Endothelial cell of umbilical vein (primary cell): Measurements from ENCODE around the gene TSSK1B. TPM values are rescaled to one million over a fixed set of nuclear protein-coding genes. Genes with fewer than 3 reads are reported as not detected.

ENCODE experiments used
- BruUV-seq: library from RNA; stranded (reverse); fragments of 400-500 nt; replicated peaks from 2 replicates; lab custom pipeline; 2021; lab: Mats Ljungman, UMichigan
- CTCF ChIA-PET: fragments of 300-600, 350-600 bp; sonication (Branson Sonifier 250); formaldehyde crosslinking; loops from one replicate; lab custom pipeline; 2021; ENCODE audit warnings: antibody characterized with exemption, inconsistent platforms; lab: Charles Lee
- POLR2A ChIA-PET: fragments of 300-600, 350-600 bp; sonication (Branson Sonifier 250); formaldehyde crosslinking; loops from one replicate; lab custom pipeline; 2021; ENCODE audit warnings: antibody characterized with exemption, inconsistent platforms; lab: Charles Lee
- DNase-seq: peaks from one replicate; pipeline ENCODE4 v3.0.0-alpha.2; 2011; ENCODE audit warnings: low read depth, low spot score
- FAIRE-seq: peaks from 2 replicates; lab custom pipeline; 2011; peaks lifted over from hg19 to GRCh38; lab: Jason Lieb, UNC
- H2AFZ ChIP-seq: 2 replicates; pipeline ENCODE4 v1.6.0; 2012; ENCODE audit warnings: low read depth, low read length, control low read depth, inconsistent platforms
- H3K27ac ChIP-seq: 2 replicates; pipeline ENCODE4 v1.5.1; 2011; ENCODE audit warnings: low read depth, mild to moderate bottlenecking, control low read depth, low read length, moderate library complexity; ENCODE audit not compliant: insufficient read depth
- H3K27me3 ChIP-seq, 2 experiments: 2 replicates each; pipeline versions ENCODE4 v1.6.0 to v1.6.1; 2011; ENCODE audit warnings: low read length in 2 of 2, mixed read lengths in 1 of 2; ENCODE audit not compliant: control insufficient read depth in 2 of 2, insufficient read depth in 2 of 2
- H3K36me3 ChIP-seq, 2 experiments: 2 replicates in 1 of 2; 3 replicates in 1 of 2; pipeline ENCODE4 v1.5.1; 2011; ENCODE audit warnings: low read length in 2 of 2, mild to moderate bottlenecking in 1 of 2, moderate library complexity in 1 of 2; ENCODE audit not compliant: control insufficient read depth in 2 of 2, insufficient read depth in 2 of 2; ENCODE audit errors: extremely low read depth in 1 of 2
- H3K4me1 ChIP-seq: 3 replicates; pipeline ENCODE4 v1.5.1; 2011; ENCODE audit warnings: mild to moderate bottlenecking, low read length; ENCODE audit not compliant: control insufficient read depth, insufficient read depth; ENCODE audit errors: extremely low read depth
- H3K4me2 ChIP-seq: 2 replicates; pipeline ENCODE4 v1.6.1; 2011; ENCODE audit warnings: low read length, control low read depth, mixed read lengths; ENCODE audit not compliant: insufficient read depth
- H3K4me3 ChIP-seq, 3 experiments: fragments of 200-600 bp in 1 of 3; sonication (generic), shearing (Covaris generic) in 1 of 3; replicated peaks in 1 of 3; 2 replicates each; pipeline ENCODE4 v1.5.1; 2011 to 2016; ENCODE audit warnings: control low read depth in 3 of 3, low read length in 3 of 3, mild to moderate bottlenecking in 2 of 3, inconsistent platforms in 1 of 3, low read depth in 1 of 3, moderate library complexity in 1 of 3; ENCODE audit not compliant: insufficient read depth in 1 of 3
- H3K79me2 ChIP-seq: 2 replicates; pipeline ENCODE4 v1.6.0; 2012; ENCODE audit warnings: low read length, inconsistent platforms; ENCODE audit not compliant: control insufficient read depth, insufficient read depth
- H3K9ac ChIP-seq: replicated peaks from 2 replicates; pipeline ENCODE3; 2011; ENCODE audit warnings: low read length, control low read depth; ENCODE audit not compliant: insufficient read depth; ENCODE audit errors: extremely low read depth
- H3K9me1 ChIP-seq: replicated peaks from 3 replicates; pipeline ENCODE4 v1.6.0; 2011; ENCODE audit warnings: mild to moderate bottlenecking, low read length; ENCODE audit not compliant: control insufficient read depth, insufficient read depth; ENCODE audit errors: extremely low read depth
- H3K9me3 ChIP-seq: replicated peaks from 2 replicates; pipeline ENCODE4 v1.5.1; 2012; ENCODE audit warnings: low read length, inconsistent platforms; ENCODE audit not compliant: control insufficient read depth, insufficient read depth
- H4K20me1 ChIP-seq: replicated peaks from 2 replicates; pipeline ENCODE3; 2011; ENCODE audit warnings: mild to moderate bottlenecking, low read length; ENCODE audit not compliant: control insufficient read depth, insufficient read depth; ENCODE audit errors: extremely low read depth
- CTCF ChIP-seq, 2 donors: IDR thresholded peaks; 1 replicate in 1 of 2; 2 replicates in 1 of 2; pipeline ENCODE4 v1.5.1; 2011; ENCODE audit warnings: low read length in 2 of 2, mild to moderate bottlenecking in 2 of 2, moderate library complexity in 2 of 2, control low read depth in 1 of 2, inconsistent platforms in 1 of 2, low read depth in 1 of 2; ENCODE audit not compliant: insufficient read depth in 1 of 2; ENCODE audit errors: extremely low read depth in 1 of 2
- EZH2 ChIP-seq: IDR thresholded peaks from 2 replicates; pipeline ENCODE4 v1.6.1; 2012; ENCODE audit warnings: borderline replicate concordance, low read depth, mild to moderate bottlenecking, moderate library complexity, low read length, inconsistent platforms; ENCODE audit not compliant: severe bottlenecking
- FOS ChIP-seq: IDR thresholded peaks from 2 replicates; pipeline ENCODE4 v1.6.1; 2011; ENCODE audit warnings: mild to moderate bottlenecking, low read length, moderate library complexity, borderline replicate concordance; ENCODE audit not compliant: insufficient read depth
- GATA2 ChIP-seq: IDR thresholded peaks from 2 replicates; pipeline ENCODE4 v1.7.0; 2011; ENCODE audit warnings: low read depth, mild to moderate bottlenecking, moderate library complexity, mixed read lengths, low read length; ENCODE audit not compliant: insufficient read length, insufficient read depth
- JUN ChIP-seq: IDR thresholded peaks from 2 replicates; pipeline ENCODE4 v1.6.1; 2011; ENCODE audit warnings: borderline replicate concordance, low read depth; ENCODE audit not compliant: insufficient read length, insufficient read depth
- MYC ChIP-seq: IDR thresholded peaks from one replicate; pipeline ENCODE4 v1.6.1; 2011; ENCODE audit warnings: mild to moderate bottlenecking, low read depth, low read length
- POLR2A ChIP-seq: IDR thresholded peaks from 2 replicates; pipeline ENCODE4 v1.6.1; 2012; ENCODE audit warnings: low read depth, mild to moderate bottlenecking, control low read depth, low read length
- POLR2AphosphoS5 ChIP-seq: IDR thresholded peaks from 2 replicates; pipeline ENCODE4 v1.6.1; 2012; ENCODE audit warnings: low read depth, mild to moderate bottlenecking, control low read depth, low read length, moderate library complexity; ENCODE audit not compliant: insufficient read depth
- dilution Hi-C: fragments of 300-500 bp; cut with MboI; formaldehyde crosslinking; loops from one replicate; pipeline ENCODE4 v1.15.0; 2019; ENCODE audit warnings: low sequenced_read_pairs; ENCODE audit not compliant: extremely low pct_ligation_motif_present
- intact Hi-C: fragments of 100-400 bp; cut with micrococcal nuclease; formaldehyde crosslinking; loops from one replicate; pipeline ENCODE4 v1.10.0; 2022
- polyA plus RNA-seq, 4 experiments: library from polyadenylated mRNA; depleted of rRNA in 3 of 4; stranded (reverse) in 3 of 4; unstranded in 1 of 4; fragments of >200 nt; gene quantifications; 2 replicates each; pipeline versions ENCODE4 v1.2.1 to v1.2.3, GENCODE V29; 2011 to 2012; ENCODE audit warnings: missing spikeins in 1 of 4
- total RNA-seq: library from RNA; stranded (reverse); gene quantifications from 2 replicates; pipeline ENCODE4 v1.2.3, GENCODE V29; 2021
- TF ChIP-seq, protein P1 (sequence below): IDR thresholded peaks from 2 replicates; pipeline ENCODE4 v1.6.1; 2011; ENCODE audit not compliant: insufficient read depth, insufficient read length

TSSK1B gene
- total and polyA plus RNA-seq, 2 donors (not counting 3 experiments of a cell fraction or from before 2014, with no cell fraction given): 0.03 TPM; not detected in 1

DNA sequence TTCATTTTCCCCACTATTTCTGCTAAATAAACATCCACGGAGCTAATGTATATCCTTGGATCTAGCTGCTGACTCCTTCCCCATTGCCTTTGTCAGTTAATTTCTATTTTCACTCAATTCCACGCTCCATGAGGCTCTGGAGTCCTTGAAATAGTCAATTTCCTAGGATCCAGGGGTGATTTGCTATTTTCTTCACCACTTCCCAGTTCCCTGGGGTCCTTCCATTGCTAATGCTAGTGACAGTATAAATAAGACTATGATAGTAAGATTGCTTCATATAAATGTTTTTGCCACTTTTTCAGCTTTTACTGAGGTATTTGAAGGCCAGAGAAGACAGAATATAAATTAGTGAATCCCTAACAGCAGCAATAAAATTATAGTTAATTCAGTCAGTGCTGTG, 13.1 kb downstream of the TSSK1B start:
- no TSS peak for BruUV-seq
- no peaks in the 10 kb centered on the region for H3K27me3 ChIP-seq
- H3K4me3 ChIP-seq: no peak overlapping the region
- H4K20me1 ChIP-seq: no peaks in the 10 kb centered on the region
- POLR2A ChIA-PET: no interaction called here
- no peak for DNase-seq
- CTCF ChIA-PET: interaction anchor here (1.3 kb wide), 1 partner anchor 11 kb away, joined by 8 read pairs; no protein-coding TSS in a partner anchor
- no peaks in the 10 kb centered on the region for H3K36me3 ChIP-seq
- dilution Hi-C loops (no loop called here), intact Hi-C loops (no loop called here)
- no peak for FAIRE-seq
- H3K9ac ChIP-seq: no peak overlapping the region
- no peak overlapping the region for H3K27ac ChIP-seq
- H3K4me1 ChIP-seq: no peaks in the 10 kb centered on the region
- no peak overlapping the region for H2AFZ ChIP-seq
- no peaks in the 10 kb centered on the region for H3K9me1 ChIP-seq
- H3K4me2 ChIP-seq: no peak overlapping the region
- no peaks in the 10 kb centered on the region for H3K79me2 ChIP-seq
- H3K9me3 ChIP-seq: no peaks in the 10 kb centered on the region
- TF ChIP-seq FOS: no peak
- TF ChIP-seq, protein P1, sequence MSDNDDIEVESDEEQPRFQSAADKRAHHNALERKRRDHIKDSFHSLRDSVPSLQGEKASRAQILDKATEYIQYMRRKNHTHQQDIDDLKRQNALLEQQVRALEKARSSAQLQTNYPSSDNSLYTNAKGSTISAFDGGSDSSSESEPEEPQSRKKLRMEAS: no peak
- no peak for TF ChIP-seq POLR2AphosphoS5
- TF ChIP-seq POLR2A: no peak
- no peak for TF ChIP-seq GATA2

DNA sequence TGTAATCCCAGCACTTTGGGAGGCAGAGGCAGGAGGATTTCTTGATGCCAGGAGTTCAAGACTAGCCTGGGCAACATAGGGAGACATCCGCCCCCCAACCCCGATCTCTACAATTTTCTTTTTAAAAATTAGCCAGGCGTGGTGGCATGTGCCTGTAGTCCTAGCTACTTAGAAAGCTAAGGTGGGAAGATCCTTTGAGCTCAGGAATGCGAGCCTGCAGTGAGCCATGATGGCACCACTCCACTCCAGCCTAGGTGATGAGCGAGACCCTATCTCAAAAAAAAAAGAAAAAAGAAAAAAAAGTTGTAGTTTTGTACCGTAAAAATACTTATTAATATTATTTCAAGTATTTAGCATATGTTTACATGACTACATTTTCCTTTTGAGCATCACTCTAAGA, 29.3 kb downstream of the TSSK1B start:
- Histone ChIP-seq H3K79me2 (no peaks in the 10 kb centered on the region), H3K27me3 (peaks cover 6 to 8% of the 10 kb centered on the region in 2 experiments), H3K4me2 (no peak overlapping the region), H3K27ac (no peak overlapping the region), H3K9ac (no peak overlapping the region), H3K36me3 (no peaks in the 10 kb centered on the region), H3K9me3 (no peaks in the 10 kb centered on the region), H3K4me1 (no peaks in the 10 kb centered on the region), H4K20me1 (no peaks in the 10 kb centered on the region), H2AFZ (no peak overlapping the region), H3K9me1 (no peaks in the 10 kb centered on the region), H3K4me3 (no peak overlapping the region)
- FAIRE-seq: no peak
- no peak for TF ChIP-seq FOS
- TF ChIP-seq, protein P1: no peak
- no peak for TF ChIP-seq GATA2
- TF ChIP-seq POLR2A: no peak
- no peak for TF ChIP-seq POLR2AphosphoS5
- no peak for TF ChIP-seq EZH2
- TF ChIP-seq MYC: no peak
- no peak for TF ChIP-seq JUN
- no peak for TF ChIP-seq CTCF (IDR thresholded peaks at IDR 0.05; ENCODE audit: extremely low read depth in 1 of 2, insufficient read depth in 1 of 2, low read depth in 1 of 2, low read length in 2 of 2)
- dilution Hi-C loops: no loop called here
- ChIA-PET POLR2A (no interaction called here), CTCF (interaction anchor here (1.2 kb wide), 1 partner anchor 26 kb away, joined by 3 read pairs; no protein-coding TSS in a partner anchor)
- no peak for DNase-seq
- BruUV-seq: no TSS peak
- intact Hi-C loops: no loop called here
